Measurements from ENCODE around the gene FPR3.

Gene FPR3

GRCh38 chr19:51830274-51830673 is 35.3 kb downstream of the FPR3 start:
- Histone ChIP-seq H3K36me3 (ENCODE audit: low read length) (no peaks in the 10 kb centered on the region), H3K9me3 (ENCODE audit: insufficient read depth, low read length) (peaks cover 21% of the 10 kb centered on the region; the same call in 1 of the 2 replicates), H3K4me2 (ENCODE audit: low read depth, low read length, poor library complexity, severe bottlenecking) (no peak overlapping the region), H3K9ac (ENCODE audit: low read length) (no peak overlapping the region), H3K27ac (ENCODE audit: low read depth, low read length) (no peak overlapping the region), H3K9me2 (replicated peaks; ENCODE audit: insufficient read depth, low read length) (no peaks in the 10 kb centered on the region), H3K27me3 (ENCODE audit: low read length) (no peaks in the 10 kb centered on the region), H3K79me2 (ENCODE audit: insufficient read depth, low read length) (no peaks in the 10 kb centered on the region), H2AFZ (ENCODE audit: low read depth, low read length, severe bottlenecking) (no peak overlapping the region), H3K4me3 (ENCODE audit: insufficient read depth, low read length, poor library complexity, severe bottlenecking) (no peak overlapping the region), H3F3A (ENCODE audit: insufficient read depth) (no peaks in the 10 kb centered on the region), H4K20me1 (ENCODE audit: low read depth, low read length) (no peaks in the 10 kb centered on the region)
- TF ChIP-seq CTCF (IDR thresholded peaks at IDR 0.05; ENCODE audit: insufficient read depth, low read length, poor library complexity, severe bottlenecking) = no peak
- no peak for TF ChIP-seq EZH2phosphoT487 (conservative IDR thresholded peaks at IDR 0.05; ENCODE audit: low read length)

DNA sequence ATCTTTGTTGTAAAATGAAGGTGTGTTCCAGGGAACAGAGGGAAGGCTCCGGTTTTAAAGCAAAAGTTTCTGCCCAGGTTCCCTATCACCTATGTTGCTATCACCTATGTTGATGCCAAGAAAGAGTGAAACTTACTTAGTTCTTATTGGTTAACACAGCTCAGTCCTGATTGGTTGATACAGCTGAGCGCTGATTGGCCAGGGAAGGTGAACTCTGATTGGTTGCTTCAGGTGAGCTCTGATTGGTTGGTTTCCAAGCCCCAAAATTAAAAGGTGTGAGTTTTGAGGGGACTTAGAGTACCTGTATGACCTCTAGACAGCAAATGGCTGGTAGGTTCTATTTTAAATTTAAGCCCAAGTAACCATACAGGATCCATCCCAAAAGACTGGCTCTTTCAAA is 42.2 kb downstream of the FPR3 start:
- no peaks in the 10 kb centered on the region for H3K27me3 ChIP-seq (ENCODE audit: low read length)
- no peaks in the 10 kb centered on the region for H3K79me2 ChIP-seq (ENCODE audit: insufficient read depth, low read length)
- H2AFZ ChIP-seq (ENCODE audit: low read depth, low read length, severe bottlenecking) = no peak overlapping the region
- H3K4me2 ChIP-seq (ENCODE audit: low read depth, low read length, poor library complexity, severe bottlenecking) = no peak overlapping the region
- H3K9me3 ChIP-seq (ENCODE audit: insufficient read depth, low read length) = 0 out of 2 replicates have a peak, but pooled peaks cover 9% of the 10 kb centered on the region
- H3K9me2 ChIP-seq (replicated peaks; ENCODE audit: insufficient read depth, low read length) = no peaks in the 10 kb centered on the region
- no peaks in the 10 kb centered on the region for H4K20me1 ChIP-seq (ENCODE audit: low read depth, low read length)
- no peak overlapping the region for H3K4me3 ChIP-seq (ENCODE audit: insufficient read depth, low read length, poor library complexity, severe bottlenecking)
- H3K9ac ChIP-seq (ENCODE audit: low read length) = no peak overlapping the region
- no peaks in the 10 kb centered on the region for H3K36me3 ChIP-seq (ENCODE audit: low read length)
- H3F3A ChIP-seq (ENCODE audit: insufficient read depth) = no peaks in the 10 kb centered on the region
- TF ChIP-seq EZH2phosphoT487 (conservative IDR thresholded peaks at IDR 0.05; ENCODE audit: low read length) (no peak), CTCF (IDR thresholded peaks at IDR 0.05; ENCODE audit: insufficient read depth, low read length, poor library complexity, severe bottlenecking) (no peak)
- no peak overlapping the region for H3K27ac ChIP-seq (ENCODE audit: low read depth, low read length)

DNA sequence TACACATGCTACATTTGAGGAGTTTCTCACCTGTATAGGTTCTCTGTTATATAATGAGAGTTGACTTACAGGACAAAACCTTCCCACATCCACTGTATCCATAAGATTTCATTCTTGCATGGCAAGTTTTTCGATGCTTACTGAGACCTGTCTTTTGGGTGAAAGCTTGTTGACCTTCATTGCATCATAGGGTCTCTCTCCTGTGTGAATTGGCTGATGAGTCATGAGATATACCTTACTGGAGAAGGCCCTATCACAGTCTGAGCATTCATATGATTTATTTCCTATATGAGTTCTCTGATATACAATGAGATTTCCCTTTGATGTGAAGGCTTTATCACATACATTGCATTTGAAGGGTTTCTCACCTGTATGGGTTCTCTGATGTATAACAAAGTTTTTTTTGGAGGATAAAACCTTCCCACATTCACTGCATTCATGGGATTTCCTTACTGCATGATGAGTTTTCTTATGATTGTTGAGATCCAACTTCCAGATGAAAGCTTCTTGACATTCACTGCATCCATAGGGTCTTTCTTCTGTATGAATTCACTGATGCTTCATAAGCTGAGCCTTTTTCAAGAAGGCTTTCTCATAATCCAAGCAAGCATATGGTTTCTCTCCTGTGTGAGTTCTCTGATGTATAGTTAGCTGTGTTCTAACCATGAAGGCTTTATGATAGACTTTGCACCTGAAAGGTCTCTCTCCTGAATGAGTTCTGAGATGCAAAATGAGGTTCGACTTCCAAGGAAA is 67.1 kb downstream of the FPR3 start:
- H3F3A ChIP-seq (ENCODE audit: insufficient read depth) = no peaks in the 10 kb centered on the region
- H3K9me2 ChIP-seq (replicated peaks; ENCODE audit: insufficient read depth, low read length) = no peaks in the 10 kb centered on the region
- H3K4me3 ChIP-seq (ENCODE audit: insufficient read depth, low read length, poor library complexity, severe bottlenecking) = no peak overlapping the region
- H3K79me2 ChIP-seq (ENCODE audit: insufficient read depth, low read length) = no peaks in the 10 kb centered on the region
- no peak overlapping the region for H2AFZ ChIP-seq (ENCODE audit: low read depth, low read length, severe bottlenecking)
- H3K9ac ChIP-seq (ENCODE audit: low read length) = no peak overlapping the region
- TF ChIP-seq CTCF (IDR thresholded peaks at IDR 0.05; ENCODE audit: insufficient read depth, low read length, poor library complexity, severe bottlenecking) = no peak
- TF ChIP-seq EZH2phosphoT487 (conservative IDR thresholded peaks at IDR 0.05; ENCODE audit: low read length) = no peak
- H3K27me3 ChIP-seq (ENCODE audit: low read length) = no peaks in the 10 kb centered on the region
- no peaks in the 10 kb centered on the region for H4K20me1 ChIP-seq (ENCODE audit: low read depth, low read length)
- no peak overlapping the region for H3K4me2 ChIP-seq (ENCODE audit: low read depth, low read length, poor library complexity, severe bottlenecking)
- H3K36me3 ChIP-seq (ENCODE audit: low read length) = no peaks in the 10 kb centered on the region; the same call in 1 of the 2 replicates
- H3K27ac ChIP-seq (ENCODE audit: low read depth, low read length) = no peak overlapping the region
- H3K9me3 ChIP-seq (ENCODE audit: insufficient read depth, low read length) = peaks cover 37% of the 10 kb centered on the region
